GM12872 (cell line): ENCODE measurements around the gene ZNF343.

Experiments
- TF ChIP-seq, protein P1 (sequence below): IDR thresholded peaks from 3 replicates; pipeline ENCODE4 v1.5.1; 2011; ENCODE audit warnings: low read depth, mild to moderate bottlenecking, low read length, moderate library complexity; ENCODE audit not compliant: insufficient read depth

Gene ZNF343

DNA sequence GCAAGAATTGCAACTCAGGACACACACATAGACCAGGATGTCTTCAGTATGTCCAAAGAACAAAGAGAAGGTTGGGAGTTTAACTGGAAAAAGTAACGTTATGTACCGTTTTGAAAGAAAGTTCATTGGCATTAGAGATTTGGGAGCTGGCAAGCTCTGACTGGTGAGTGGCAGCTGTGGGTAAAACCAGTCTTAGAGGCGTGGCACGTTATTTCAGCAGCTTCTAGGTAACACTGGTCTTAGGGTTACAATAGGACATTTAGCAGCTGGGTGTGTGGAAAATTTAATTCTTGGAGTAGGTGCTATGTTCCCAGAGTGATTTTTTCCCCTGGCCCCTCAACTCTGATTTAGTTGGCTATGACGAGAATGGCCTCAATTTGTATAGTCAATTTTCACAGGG lies 57.3 kb downstream of the ZNF343 start:
- TF ChIP-seq, protein P1, sequence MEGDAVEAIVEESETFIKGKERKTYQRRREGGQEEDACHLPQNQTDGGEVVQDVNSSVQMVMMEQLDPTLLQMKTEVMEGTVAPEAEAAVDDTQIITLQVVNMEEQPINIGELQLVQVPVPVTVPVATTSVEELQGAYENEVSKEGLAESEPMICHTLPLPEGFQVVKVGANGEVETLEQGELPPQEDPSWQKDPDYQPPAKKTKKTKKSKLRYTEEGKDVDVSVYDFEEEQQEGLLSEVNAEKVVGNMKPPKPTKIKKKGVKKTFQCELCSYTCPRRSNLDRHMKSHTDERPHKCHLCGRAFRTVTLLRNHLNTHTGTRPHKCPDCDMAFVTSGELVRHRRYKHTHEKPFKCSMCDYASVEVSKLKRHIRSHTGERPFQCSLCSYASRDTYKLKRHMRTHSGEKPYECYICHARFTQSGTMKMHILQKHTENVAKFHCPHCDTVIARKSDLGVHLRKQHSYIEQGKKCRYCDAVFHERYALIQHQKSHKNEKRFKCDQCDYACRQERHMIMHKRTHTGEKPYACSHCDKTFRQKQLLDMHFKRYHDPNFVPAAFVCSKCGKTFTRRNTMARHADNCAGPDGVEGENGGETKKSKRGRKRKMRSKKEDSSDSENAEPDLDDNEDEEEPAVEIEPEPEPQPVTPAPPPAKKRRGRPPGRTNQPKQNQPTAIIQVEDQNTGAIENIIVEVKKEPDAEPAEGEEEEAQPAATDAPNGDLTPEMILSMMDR: no peak

GRCh38 chr20:2449386-2449785 lies 59.3 kb downstream of the ZNF343 start:
- TF ChIP-seq, protein P1: no peak

- TF ChIP-seq, protein P1: no peak
These were observed 61.9 kb downstream of the ZNF343 start for GRCh38 chr20:2446845-2447244.
